GM21360 (cell line): ENCODE data around the gene NTM.
"Not testable (repeated sequence)": the region's sequence is repeated elsewhere in the genome, so short reads cannot be mapped to it uniquely, and the experiment has no call there.

Experiments
- ATAC-seq: cut with Tn5 transposase; IDR thresholded peaks from one replicate; pipeline ENCODE4 v1.9.1; 2021; ENCODE audit warnings: mild to moderate bottlenecking, moderate library complexity; ENCODE audit not compliant: unreplicated experiment

The NTM gene

GRCh38 chr11:132310390-132311375 lies 940.3 kb downstream of the NTM start:
- peak; percentile 50 for ATAC-seq

DNA sequence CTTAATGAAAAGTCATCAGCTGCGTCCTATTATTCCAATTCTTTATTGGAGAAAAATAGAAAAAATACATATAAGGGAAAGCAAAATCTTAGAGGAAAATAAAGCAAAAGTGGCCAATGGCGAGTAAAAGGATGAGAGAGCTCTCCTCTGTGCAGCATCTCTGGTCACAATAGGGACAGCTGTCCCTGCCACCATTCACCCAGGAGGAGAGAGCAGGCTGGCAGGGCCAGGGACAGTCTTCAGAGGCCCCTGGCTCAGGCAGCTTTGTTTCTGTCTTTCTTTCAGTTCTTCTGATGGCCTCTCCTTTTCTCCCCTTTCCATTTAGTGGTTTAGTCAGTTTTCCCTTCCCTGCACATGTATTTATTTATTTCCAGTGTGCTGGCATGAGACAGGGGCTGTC lies 941.3 kb downstream of the NTM start:
- ATAC-seq: no peak

- no peak for ATAC-seq
Measured at GRCh38 chr11:132312161-132312560, 941.7 kb downstream of the NTM start.

DNA sequence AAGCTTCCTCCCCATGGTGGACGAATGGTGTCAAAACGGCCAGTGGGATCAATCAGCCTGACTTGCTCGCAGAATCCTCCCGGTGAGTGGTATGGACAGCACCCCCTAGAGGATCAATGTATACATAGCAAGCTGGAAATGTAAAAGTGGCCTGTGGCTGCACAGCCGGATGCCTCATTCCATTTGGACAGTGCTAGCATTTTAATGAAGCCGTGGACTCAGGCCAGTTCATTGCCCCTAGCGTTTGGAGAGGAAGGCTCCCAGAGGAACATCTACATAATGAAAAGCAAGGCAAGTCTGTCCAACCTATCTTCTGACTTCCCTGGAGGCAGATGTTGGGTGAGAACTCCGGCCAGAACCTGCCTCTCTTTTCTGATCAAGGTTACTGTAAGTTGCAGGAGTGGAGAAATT lies 942.3 kb downstream of the NTM start:
- ATAC-seq: peak; percentile 63

DNA sequence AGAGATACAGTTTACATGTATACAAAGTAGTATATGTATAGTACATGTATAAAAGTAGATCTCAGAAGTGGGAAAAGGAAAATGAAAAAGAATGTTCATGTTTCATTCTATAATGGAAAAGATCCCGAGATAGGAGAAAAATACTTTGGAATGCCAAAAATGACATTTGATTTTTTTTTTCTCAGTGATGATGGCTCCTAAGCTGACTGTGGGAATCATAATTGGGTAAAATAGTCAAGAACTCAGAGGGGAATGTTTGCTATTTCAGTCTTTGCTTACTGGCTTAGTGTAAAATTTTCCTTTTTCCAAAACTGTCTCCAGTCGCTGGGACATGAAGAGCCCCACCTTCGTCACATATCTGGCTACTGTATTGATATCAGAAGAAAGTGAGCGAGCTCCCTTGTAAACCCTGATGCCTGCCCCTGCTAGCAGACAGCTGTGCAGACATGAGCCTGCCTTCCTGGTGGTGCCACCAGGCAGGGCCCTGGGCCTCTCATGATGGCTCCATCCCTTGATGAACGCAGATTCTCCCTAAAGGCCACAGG lies 944.6 kb downstream of the NTM start:
- no peak for ATAC-seq

GRCh38 chr11:132315696-132316095 lies 945.3 kb downstream of the NTM start:
- ATAC-seq: no peak

DNA sequence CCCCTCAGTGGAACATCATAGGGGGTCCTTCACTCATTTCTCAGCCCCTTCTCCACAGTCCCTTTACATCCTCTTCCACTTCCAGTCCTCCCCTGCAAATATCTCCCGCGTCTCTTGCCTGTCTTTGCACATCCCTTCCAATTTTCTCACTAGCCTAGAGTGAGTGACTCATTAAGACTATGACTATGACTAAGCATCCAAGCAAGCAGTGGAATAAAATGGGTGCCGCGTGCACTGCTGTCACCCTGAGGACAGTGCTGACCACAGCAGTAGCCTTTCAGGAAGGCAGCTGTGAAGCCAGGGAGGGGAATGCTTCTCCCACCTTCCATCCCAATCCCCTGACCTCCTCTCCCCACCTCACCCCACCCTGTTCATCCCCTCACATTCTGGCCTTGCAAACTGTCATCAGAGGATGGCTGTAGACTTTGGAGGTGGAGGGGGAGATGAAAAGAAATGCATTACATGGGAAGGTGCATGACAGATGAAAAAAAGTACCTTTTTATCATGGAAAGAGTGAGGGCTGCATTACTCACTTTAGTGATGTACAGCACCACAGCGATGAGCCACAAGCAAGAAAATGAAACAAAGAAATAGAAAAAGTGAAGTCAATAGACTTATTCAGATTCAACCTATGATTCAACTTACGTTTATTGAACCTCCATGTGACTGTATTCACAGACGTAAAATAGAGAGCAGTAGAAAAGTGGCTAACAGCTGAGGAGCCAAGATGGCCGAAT lies 948.2 kb downstream of the NTM start:
- no peak for ATAC-seq

DNA sequence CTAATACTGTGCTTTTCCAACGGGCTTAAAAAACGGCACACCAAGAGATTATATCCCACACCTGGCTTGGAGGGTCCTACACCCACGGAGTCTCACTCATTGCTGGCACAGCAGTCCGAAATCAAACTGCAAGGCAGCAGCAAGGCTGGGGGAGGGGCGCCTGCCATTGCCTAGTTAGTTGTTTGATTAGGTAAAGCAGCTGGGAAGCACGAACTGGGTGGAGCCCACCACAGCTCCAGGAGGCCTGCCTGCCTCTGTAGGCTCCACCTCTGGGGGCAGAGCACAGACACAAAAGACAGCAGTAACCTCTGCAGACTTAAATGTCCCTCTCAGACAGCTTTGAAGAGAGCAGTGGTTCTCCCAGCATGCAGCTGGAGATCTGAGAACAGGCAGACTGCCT lies 949.0 kb downstream of the NTM start:
- ATAC-seq: not testable (repeated sequence)

DNA sequence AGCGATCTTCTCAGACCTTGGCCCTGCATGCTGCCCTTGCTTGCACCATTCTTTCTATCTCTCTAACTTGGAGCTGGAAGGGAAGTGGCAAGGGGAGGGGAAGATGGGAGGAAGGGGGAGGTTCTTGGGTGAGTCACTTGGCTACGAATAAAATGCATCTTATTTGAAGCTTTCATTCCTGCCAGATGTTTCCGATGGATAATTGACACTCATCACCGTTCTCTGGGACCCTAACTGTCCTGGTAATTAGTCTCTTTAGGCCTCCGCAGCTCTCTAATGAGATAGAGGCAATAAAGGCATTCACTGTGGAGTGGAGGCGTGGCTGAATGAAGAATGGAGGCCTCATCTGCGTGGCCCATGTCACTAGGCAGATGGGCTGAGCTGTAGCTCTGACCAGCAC lies 960.1 kb downstream of the NTM start:
- no peak for ATAC-seq

GRCh38 chr11:132332521-132332920 lies 962.1 kb downstream of the NTM start:
- ATAC-seq: no peak

DNA sequence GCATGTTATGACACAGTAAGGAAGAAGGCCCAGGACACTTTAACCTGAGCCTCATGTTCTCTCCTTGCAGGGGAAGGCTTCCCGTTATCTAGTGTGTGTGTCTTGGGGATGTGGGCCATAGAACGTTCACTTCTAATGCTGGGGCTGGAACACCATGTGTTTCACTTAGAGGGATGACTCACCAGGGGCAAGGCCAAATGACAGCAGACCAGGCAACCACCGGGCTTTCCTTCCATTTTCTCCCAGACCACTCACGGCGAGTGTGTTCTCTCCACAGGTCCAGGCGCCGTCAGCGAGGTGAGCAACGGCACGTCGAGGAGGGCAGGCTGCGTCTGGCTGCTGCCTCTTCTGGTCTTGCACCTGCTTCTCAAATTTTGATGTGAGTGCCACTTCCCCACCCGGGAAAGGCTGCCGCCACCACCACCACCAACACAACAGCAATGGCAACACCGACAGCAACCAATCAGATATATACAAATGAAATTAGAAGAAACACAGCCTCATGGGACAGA lies 964.4 kb downstream of the NTM start:
- ATAC-seq: no peak

DNA sequence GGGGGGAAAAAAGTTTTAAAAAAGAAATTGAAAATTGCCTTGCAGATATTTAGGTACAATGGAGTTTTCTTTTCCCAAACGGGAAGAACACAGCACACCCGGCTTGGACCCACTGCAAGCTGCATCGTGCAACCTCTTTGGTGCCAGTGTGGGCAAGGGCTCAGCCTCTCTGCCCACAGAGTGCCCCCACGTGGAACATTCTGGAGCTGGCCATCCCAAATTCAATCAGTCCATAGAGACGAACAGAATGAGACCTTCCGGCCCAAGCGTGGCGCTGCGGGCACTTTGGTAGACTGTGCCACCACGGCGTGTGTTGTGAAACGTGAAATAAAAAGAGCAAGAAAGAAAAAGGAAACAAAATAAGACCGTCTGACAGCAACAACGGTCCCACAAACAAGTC lies 964.9 kb downstream of the NTM start:
- no peak for ATAC-seq

DNA sequence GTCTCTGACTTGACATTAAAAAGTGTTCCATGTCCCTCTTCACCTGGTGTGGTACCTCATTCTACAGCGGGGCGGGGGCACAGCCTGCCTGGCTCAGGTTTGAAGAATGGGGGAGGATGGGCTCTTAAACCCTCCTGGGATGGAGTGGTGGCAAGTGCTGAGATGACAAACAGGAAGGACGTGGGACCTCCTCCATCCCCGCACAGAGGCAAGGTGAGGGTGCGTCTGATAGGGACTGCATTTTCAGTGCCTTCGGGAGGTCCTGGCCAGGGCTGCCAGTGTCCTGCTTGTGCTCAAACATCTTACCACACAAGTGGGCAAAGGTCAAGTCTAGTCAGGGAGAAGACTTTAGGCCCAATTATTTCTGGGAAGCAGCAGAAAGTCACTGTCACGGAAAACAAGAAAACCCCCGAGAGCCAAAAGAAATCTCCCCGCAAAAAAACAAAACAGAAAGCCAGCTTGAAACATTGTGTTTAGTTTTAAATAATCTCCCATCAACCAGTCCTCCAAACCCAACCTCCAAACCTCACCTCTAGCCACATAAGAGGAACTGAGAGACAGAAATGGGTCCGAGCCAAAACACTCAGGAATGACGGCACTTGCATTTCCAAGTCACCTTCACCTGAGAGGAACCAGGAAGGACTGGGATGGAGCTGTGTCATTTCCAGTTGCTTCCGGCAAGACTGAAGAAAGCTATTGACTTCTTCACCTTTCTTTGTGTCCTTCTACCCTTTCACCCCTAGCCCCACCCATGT lies 966.5 kb downstream of the NTM start:
- ATAC-seq: no peak

DNA sequence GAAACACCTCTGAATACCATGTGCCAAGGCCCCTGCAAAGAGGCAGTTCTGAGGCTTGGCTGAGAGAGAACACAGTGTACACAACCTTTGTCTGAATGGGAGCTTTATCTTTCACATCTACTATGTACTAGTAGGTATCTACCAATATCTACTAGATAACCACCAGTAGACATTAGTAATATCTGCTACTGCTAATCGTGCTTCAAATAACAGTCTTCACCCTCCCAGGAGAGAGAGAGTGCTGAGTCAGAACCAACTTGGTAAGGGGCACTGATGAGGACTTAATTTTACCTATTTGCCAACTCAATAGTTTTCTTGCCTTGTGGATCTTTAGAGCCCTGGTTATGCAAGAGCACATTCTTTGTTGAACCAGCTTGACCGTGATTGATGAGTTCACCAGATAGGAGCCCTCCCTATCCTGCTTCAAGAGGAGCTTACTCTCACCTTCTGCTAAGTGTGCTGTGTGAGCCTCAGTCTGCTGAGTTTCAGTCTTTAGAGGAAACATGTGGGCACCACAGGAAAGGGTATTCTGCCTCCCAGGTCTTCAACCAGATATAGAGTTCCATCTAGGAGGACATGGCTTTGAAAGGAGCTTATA lies 967.5 kb downstream of the NTM start:
- no peak for ATAC-seq

GRCh38 chr11:132342408-132342807 lies 972.0 kb downstream of the NTM start:
- no peak for ATAC-seq

GRCh38 chr11:132343445-132344175 lies 973.2 kb downstream of the NTM start:
- peak; percentile 91 for ATAC-seq

DNA sequence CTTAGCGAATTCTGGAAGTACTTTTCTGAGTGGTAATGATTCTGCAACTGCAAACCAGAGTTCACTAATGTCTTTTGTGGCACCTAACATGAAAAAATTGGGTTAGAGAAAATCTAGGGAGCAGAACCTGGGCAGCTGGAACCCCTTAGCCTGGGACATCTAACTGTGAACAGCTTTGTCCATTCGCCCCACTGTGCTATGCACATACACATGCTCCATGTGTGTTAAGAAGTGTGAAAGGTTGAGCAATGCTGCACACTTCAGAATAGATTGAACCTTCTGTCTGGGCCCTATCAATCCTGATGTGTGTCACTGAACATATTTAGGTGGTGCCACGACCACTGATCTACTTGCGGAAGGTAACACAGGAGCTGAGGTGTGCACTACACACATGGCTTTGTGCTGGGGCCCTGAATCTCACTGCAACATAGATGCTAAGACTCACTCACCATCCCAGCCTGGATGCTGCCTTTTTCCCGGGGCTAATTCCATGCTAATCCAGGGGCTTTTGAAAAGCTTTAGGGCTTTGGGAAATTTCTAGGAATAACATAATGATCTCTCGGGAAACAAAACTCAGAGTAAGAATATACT lies 976.2 kb downstream of the NTM start:
- no peak for ATAC-seq

DNA sequence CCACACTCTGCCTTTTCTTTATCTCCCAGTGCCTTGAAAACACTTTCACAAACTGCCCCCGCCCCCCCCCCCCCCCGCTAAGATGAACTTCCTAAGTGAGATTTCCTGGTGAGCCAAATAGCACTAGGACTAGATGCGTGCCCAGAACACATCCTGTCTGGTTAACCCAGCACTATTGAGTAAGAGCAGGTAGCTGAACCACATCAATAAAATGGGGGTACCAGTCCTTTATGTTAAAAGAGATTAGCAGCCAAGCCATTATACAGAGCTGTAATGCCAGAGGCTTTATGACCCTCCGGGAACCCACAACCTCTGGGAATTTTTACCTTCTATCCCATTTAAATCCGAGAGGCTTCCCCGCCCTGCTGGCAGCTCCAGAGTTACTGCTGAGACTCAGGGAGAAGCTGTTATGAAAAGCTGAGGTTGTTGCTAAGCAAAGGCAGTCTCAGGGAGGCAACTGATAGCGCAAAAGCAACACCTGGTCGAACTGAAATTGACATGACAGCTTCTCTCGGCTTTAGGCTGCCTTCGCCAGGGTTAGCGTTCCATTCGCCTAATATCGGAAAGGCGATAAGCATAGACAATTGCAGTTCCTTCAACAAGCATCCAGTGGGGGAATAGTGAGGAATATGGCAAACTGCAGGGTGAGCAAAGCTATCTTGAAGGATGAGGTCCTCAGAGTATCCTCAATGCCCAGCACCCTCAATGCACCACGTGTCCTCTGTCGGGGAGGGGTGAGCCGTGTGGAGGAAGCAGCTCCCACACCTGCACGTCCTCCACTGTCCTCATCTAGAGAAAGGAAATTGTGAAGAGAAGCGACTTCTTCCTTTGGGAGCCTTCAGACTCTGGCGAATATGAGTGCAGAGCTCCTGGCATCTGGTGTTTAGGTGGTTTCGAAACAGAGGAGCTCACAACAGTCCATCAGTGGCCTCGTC lies 977.0 kb downstream of the NTM start:
- no peak for ATAC-seq
